Kasumi-1 (cell line): ENCODE results near the gene FGD5.
A peak's percentile ranks its signal among the peaks of the same experiment; 100 is the strongest.

Experiments
- DNase-seq, 2 experiments: peaks; one replicate each; lab custom pipeline; 2025; lab: John Stamatoyannopoulos, UW

The FGD5 gene

DNA sequence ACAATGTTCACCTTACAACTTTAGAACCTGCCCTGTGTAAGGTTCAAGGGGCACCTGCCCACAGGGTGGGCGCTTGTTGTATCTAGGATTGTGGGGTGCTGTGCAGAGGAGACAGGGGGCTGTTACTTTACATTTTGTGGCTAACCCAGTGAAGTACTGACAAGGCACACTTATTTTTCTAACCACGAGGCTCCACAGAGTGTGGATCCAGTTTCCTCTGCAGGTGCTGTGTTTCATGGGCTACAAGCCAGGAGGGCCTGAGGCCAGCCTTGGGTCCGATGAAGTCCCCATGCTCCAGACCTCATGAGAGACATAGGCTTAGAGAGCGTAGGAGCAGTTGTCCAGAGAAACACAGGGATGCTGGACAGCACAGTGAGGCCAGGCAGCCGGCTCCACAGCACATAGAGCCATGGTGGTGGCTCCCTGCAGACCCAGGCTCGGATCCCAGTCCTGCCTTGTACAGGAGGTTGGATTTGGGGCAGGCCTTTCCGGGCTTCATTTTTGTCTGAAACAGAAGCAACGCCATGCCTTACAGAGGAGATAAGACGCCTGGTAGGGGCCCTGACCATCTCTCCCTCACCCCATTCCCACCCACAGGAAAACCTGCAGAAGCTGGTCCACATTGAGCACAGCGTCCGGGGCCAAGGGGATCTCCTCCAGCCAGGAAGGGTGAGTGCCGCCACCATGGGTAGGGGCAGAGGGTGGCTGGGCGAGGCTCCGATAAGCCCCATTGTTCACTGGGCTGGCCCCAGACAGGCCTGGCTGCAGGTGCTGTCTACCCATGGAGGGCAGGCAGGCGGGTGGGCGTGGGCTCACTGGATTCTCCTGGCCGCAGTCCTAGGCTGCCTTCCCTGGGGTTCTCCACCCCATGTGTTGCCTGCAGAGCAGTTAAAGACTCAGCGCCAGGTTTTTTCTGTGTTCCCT, 88.5 kb downstream of the FGD5 start:
- DNase-seq: no peak

DNA sequence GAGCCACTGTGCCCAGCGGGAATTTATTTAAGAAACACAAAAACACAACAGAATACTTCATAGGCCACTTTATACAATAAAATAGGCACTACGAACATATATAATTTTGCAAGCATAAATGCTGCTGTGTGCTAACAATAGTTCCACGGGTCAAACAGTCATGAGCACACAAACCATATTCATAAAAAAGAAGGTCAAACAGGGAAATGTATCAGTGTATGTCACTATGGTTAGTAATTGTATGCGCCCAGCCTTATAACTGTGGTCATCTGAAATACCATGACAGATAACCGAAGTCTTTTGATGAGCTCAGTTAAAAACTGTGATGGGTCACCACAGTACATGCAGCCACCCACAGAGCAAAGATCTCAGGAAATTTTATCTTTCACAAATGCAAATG, 90.5 kb downstream of the FGD5 start:
- no peak for DNase-seq

DNA sequence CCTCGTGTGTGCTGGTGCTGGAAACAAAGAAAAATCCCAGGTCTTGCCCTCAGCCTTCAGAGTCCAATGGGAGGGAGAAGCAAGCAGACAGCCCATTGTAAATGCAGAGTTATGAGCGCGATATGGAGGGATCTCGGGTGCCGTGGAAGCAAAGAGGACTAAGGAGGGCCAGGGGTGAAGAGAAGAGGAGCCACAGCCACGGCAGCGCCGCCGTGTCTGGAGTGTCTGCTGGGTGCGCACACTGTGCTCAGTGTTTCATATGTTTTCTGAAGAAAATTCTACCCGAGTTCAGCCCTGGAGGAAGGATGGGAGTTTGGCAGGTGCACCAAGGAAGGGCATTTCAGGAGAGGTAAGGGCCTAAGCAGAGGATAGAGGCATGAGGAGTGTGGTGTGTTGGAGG, 92.9 kb downstream of the FGD5 start:
- no peak for DNase-seq

DNA sequence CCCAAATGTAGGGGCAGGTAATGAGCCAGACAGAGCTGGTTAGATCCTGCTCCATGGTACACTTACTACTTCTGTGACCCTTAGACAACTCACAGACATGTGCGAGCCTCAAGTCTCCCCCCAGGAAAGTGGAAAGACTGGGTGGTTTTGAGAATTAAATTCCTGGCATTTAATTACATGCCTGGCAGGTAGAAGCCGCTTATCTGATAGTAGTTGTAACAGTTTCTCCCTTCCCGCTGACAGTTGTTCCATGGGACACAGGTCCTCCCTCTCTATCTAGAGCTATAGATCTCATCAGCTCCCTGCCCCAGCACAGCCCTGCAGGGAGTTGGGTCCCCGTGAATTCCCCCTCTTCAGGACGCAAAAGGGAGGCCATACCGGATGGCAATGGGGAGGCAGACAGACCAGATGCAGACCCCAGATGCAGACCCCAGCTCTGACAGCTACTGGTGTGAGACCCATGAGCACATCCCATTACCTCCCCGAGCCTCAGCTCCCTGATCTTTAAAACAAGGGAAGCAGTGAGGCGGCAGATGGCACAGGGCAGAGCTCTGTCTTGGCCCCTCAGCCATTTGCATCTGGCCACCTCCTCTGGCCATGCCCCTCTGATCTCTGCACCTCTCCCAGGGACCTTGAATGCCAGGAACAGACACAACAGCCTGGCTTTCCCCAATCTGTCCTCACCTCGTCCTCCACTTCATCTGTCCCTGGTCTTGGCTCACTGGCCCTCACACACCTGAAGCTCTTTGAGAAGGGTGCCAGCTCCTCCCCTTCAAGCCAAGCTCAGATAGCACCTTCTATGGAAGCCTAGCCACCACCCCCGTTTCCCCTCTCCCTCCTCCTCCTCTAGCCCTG, 94.5 kb downstream of the FGD5 start:
- no peak for DNase-seq

DNA sequence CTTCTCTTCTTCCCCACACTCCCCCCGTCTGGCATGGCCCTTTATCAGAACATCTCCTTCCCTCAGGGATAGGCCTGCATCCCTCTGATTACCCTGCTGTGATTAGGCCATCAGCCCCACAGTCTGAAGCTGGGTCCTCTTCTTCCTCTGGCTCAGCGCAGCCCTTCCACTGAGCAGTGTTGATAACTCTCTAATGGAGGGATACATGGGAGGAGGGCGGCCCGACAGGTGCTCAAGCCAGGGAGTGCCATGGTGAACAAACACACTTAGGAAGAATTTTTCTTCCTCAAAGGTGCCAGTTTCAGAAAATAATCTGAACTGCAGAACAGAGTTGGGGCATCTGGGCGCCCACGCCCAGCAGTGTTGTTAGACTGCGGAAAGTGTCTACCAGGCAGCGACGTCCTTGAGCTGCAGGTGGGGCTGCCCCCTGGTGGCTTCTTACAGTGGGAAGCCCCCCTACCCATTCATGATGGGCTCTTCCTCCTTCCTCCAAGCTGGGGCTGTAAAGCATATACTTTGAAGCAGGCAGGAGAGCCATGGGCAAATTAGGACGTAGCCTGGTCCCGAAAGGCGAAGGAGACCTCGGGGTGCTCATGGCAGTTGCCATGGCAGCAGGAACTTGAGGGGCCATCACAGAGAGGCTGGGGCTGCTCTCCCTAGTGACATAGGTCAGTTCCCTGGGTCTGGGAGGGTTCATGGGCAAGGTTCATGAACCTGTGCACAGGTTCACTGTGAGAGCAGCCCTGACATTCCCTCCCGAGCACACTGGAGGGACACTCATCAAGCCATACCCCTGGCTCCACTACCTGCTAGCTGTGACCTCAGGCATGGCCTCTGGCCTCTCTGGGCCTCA, 95.4 kb downstream of the FGD5 start:
- no peak for DNase-seq

DNA sequence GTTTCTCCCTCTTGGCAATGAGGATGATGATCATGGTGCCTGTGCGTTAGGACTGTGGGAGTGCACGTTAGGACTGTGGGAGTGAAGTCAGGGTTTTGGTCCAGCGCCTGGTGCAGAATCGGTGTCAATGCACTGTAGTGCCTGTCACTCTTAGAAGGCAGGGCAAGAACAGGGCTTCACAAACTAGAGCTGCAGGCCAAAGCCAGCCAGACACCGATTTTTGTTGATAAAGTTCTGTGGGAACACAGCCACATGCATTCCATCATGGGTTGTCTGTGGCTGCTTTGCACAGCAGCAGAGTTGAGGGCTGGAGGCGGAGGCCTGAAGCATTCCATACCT, 96.0 kb downstream of the FGD5 start:
- no peak for DNase-seq

DNA sequence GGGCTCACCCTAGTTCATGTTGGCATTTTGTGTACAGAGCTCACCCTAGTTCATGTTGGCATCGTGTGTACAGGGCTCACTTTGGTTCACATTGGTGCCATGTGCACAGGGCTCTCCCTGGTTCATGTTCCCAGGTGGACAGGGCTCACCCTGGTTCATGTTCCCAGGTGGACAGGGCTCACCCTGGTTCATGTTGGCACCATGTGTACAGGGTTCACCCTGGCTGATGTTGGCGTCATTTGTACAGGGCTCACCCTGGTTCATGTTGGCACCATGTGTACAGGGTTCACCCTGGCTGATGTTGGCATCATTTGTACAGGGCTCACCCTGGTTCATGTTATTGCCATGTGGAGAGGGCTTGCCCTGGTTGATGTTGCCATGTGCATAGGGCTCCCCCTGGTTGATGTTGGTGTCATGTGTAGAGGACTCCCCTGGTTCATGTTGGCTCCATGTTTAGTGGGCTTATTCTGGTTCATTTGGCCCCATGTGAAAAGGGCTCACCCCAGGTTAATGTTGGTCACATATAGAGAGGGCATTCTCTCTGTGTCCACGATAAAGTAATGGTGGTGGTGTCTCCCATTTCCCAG, 97.0 kb downstream of the FGD5 start:
- DNase-seq: no peak

DNA sequence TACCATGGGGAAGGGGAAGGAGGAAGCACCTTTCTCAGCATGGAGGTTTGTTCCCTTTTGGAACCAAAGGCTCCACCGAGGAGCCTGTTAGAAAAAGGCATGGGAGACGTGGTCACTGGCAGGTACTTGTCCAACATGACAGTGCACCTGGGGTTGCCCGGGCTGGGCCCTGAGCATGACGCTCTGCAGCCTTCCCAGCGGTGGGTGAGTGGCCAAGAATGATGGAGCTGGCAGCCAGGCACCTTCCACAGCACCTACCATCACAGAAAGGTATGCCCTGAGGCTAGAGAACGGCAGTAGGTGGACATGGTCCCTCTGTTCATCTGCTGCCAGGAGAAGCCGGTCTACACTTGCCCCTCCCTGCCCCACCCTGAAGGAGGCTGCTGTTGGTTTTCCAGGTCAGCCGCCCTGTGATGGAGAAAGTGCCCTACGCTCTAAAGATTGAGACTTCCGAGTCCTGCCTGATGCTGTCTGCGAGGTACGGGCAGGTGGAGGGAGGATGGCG, 99.6 kb downstream of the FGD5 start:
- no peak for DNase-seq

DNA sequence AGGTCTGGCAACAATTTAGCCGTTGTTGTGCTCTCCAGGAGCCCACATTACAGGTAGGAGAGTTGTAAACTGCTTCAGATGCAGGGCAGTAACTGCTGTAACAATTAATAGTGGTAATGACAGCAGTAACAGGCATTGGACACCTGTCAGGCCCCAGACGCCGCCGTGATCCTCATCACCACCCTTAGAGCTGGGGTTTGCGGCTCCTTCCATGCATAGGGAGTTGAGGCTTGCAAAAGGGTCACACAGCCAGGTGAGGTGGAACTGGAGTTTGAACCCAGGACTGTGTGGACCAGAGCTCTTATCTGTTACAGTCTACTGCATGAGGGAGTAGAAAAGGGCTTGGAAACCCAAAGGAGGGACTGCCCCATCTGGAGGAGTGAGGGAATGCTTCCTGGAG, 101.8 kb downstream of the FGD5 start:
- no peak for DNase-seq

DNA sequence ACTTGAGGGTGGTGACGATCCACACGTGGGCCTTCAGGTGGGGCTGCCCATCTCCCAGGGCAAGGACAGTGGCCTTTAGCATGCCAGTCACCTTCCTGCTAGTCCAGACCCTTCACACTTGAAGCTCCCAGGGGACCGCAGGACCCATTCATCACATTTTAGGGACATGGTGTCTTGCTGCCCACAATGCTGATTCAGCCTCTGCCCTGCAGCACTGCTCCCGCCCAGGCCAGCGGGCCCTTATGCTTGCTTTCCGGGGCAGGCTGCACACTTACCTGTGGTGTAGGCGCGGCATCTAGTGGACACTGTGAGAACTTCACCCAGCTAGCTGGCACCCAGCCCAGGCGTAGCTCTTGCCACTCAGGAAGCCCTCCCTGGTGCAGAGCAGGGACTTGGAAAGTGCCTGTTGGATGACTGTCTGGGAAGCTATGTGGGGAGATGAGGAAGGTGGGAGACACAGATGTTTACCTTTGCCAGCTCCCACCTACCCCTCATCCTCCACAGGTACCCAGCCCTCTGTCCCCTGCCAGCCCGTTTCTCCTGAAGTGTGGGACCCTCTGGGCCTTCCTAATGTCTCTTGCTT, 102.4 kb downstream of the FGD5 start:
- DNase-seq: peak; percentile 78 to 86

DNA sequence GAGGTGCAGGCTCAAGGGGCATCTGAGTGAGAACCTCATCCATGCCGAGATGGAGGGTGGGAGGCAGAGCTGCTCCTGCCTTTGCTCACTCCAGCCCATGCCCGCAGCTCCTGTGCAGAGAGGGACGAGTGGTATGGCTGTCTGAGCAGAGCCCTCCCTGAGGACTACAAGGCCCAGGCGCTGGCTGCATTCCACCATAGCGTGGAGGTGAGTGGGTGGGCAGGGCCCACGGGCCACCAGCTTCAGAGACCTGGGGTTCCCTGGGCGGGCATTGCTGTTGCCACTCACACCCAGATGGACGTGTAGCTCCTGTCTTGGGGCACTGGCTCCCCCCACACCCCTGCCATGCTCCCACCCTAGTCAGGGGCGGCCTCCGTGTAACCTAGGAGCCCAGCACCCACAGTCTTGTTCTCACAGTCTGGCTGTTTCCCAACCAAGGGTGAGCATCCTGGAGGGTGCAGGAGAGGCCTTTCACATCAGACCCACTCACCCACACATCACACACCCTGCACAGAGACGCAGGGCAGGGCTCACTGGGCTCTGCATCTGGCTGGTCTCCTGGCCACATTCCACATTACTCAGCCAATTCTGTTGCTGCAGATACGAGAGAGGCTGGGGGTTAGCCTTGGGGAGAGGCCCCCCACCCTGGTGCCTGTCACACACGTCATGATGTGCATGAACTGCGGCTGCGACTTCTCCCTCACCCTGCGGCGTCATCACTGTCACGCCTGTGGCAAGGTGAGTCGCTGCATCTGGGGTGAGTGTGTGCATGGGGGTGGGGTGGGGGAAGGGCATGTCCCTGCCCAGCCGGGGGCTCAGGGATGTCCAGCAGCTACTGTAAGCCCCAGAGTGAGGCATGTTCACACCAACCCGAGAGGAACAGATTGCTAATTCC, 103.3 kb downstream of the FGD5 start:
- DNase-seq: no peak

DNA sequence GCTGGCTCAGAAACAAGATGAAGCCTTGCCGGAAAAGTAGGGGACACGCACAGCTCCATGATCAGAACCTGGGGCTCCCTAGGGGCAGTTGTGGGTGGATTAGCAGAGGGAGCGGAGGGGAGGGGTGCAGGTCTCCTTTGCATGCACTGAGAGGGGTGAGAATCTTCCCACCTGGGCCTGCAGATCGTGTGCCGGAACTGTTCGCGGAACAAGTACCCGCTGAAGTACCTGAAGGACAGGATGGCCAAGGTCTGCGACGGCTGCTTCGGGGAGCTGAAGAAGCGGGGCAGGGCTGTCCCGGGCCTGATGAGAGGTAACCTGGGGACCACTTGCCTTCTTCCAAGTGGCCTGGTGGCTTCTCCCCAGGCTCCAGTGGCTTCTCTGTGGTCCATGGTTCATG, 104.1 kb downstream of the FGD5 start:
- no peak for DNase-seq

DNA sequence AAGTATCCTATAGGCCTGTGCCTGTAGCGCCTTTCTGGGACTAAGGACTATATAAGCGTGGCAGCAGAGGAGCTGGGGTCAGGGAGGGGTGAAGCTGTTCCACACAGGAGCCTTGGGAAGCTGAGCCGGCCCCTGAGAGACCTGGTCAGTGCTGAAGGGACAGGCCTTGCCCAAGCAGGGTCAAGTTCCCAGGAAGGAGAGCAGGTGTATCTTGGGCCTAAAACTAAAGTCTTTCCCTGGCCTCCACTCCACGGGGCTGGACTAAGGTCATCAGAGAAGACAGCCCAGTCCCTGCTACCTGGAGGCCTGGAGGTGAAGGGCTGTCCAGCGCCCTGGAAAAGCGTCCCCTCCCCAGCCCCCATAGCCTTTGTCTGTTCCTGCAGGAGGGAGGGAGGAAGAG, 104.7 kb downstream of the FGD5 start:
- DNase-seq: no peak

DNA sequence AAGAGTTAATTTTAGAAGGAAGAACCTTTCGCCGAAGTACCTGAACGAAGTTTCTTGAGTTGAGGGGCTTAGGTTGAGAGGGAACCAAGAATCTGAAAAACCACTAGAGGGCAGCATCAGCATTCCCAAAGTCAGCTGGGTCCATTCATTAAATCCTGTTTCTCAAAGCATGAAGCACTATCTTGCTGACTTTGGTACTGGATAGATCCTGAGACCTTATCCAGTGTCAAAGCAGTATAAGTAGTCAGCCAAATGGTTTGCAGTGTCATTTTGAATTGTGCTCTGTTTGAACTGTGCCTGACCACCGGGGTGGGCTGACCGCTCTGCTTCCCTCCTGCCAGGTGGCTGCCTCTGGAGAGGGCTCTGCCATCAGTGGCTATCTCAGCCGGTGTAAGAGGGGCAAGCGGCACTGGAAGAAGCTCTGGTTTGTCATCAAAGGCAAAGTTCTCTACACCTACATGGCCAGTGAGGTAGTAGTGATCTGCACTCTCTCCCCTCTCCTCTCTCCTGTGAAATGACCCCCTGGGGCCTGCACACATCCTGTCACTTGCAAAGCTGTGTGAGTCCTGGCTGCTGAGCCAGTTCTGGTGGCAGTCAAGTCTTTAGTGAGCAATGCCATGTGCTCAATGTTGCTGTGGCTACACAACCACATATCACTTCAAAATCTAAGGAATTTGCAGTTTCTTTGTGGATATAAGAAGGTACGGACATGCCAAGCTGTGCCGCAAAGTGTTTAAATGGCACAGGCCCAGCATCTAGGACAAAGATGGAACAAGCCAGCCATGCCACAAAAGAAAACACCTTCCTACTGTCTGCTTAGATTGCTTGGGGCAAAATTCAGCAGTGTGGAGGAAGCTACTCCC, 107.2 kb downstream of the FGD5 start:
- DNase-seq: peak; percentile 77 to 82

DNA sequence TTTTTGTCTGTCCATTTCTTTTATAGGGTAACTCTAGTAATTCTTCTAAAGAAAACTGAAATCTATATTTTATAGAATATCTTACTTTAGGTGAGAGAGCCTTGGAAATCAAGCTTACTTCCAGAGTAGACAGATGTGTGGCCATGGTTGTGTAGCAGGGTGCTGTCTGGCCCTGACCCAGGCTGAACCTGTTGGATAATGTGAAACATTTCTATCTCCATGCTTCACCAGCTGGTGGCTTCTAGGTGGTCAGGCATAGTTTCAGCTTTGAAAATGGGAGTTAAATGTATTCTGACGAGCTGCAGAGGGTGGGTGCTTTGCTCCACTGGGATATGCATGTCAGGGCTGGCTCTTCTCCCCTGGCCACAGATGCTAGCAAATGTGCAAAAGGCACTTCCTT, 107.8 kb downstream of the FGD5 start:
- no peak for DNase-seq

DNA sequence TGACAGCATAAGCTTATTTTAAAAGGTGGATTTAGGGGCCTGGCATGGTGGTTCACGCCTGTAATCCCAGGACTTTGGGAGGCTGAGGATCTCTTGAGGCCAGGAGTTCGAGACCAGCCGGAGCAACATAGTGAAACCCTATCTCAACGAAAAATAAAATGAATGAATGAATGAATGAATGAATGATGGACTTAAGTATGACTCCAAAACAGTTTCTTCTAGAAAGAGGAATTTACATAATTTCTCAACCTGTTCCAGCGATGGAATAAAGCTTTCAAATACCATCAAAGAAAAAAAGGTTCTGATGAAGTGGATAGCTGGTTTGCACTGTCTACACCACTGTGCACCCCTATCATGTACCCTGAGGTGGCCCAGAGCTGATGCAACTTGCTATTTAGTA, 108.5 kb downstream of the FGD5 start:
- no peak for DNase-seq

DNA sequence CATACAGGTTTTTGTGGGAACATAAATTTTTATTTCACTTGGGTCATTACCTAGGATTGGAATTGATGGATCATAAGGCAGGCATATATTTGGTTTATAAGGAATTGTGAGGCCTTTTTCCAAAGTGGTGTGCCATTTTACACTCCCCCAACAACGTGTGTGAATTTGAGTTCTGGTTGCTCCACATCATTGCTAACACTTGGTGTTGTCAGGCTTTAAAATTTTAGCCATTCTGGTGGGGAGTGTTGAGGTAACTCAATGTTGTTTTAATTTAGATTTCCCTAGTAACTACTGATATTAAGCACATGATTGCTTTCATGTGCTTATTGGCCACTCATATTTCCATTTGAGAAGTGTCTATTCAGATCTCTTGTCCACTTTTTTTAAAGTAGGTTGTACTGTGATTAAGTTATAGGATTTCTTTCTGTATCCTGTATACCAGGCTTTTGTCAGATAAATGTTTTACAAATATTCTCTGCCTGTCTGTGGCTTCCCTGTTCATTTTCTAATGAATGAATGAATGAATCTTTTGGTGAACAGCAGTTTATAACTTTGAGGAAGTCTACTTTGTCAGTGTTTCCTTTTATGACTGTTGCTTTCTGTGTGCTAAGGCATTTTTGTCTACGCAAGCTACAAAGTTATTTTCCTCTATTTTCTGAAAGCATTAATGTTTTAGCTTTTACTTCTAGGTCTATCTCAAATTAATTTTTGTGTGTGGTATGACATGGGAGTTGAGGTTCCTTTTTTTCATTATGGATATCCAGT, 110.7 kb downstream of the FGD5 start:
- no peak for DNase-seq

DNA sequence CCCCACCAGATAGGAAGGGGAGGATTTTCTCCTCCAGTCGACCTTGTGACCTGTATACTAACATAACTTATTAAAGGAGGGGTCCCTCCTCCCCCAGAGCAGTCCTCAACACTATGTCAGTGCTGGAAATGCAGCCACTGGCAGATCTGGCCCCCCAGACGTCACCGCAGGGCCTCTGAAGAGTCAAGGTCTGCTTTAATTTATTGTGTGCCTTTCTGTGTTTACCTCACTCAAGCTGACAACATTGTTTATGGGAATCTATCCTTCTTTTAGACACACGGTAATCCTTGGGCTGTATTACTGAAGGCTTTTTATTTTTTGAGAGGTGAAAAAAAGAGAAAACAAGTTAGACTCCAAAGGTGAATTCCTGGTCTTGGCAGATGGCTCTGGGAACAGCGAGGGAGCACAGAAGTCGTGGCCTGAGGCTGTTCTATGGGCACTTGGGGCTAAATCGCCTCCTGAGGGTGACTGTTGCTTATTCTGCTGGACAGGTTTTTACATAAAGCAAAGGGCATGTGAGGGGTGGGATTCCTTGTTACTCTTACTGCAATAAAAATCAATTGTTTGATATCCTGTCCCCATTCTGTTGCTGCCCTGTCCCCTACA, 115.2 kb downstream of the FGD5 start:
- no peak for DNase-seq
